Astrocyte of the cerebellum (primary cell): ENCODE results near the gene GAP43.
A peak's percentile ranks its signal among the peaks of the same experiment; 100 is the strongest.

Experiments
- DNase-seq: peaks from one replicate; pipeline ENCODE4 v3.0.0-alpha.2; 2011; ENCODE audit warnings: low read depth
- H3K4me3 ChIP-seq: 2 replicates; pipeline ENCODE4 v1.5.1; 2011; ENCODE audit warnings: mild to moderate bottlenecking, low read depth, low read length, moderate library complexity
- in situ Hi-C: cut with HindIII; loops from 2 replicates; pipeline ENCODE4 v1.10.0; 2017; ENCODE audit warnings: low sequenced_read_pairs
- TF ChIP-seq, protein P1 (sequence below): IDR thresholded peaks from 2 replicates; pipeline ENCODE4 v1.5.1; 2012; ENCODE audit warnings: low read length, low read depth, moderate library complexity, mild to moderate bottlenecking; ENCODE audit errors: missing control alignments

GAP43 gene

DNA sequence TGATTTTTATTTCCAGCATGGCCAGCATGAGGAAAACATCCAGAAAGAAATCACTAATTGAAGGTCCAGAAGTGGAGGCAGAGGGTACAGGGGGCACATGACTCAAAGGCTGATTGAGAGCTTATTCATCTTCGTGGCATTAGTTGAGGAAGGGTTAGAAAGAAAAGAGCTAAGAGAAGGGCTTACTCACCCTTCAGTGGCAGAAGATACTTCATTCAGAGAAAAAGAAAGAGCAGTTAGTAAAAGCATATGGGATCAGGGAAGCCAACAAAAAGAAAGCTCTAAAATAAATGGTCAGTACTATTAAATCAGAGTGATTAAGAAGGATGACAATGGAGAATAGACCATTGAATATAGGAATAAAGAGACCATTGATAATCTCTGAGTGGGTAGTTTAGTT lies 25.2 kb downstream of the GAP43 start:
- H3K4me3 ChIP-seq = no peak overlapping the region
- DNase-seq = no peak
- TF ChIP-seq, protein P1, sequence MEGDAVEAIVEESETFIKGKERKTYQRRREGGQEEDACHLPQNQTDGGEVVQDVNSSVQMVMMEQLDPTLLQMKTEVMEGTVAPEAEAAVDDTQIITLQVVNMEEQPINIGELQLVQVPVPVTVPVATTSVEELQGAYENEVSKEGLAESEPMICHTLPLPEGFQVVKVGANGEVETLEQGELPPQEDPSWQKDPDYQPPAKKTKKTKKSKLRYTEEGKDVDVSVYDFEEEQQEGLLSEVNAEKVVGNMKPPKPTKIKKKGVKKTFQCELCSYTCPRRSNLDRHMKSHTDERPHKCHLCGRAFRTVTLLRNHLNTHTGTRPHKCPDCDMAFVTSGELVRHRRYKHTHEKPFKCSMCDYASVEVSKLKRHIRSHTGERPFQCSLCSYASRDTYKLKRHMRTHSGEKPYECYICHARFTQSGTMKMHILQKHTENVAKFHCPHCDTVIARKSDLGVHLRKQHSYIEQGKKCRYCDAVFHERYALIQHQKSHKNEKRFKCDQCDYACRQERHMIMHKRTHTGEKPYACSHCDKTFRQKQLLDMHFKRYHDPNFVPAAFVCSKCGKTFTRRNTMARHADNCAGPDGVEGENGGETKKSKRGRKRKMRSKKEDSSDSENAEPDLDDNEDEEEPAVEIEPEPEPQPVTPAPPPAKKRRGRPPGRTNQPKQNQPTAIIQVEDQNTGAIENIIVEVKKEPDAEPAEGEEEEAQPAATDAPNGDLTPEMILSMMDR = no peak
- in situ Hi-C loops = no loop called here

- no peak for DNase-seq
Observed at GRCh38 chr3:115651087-115651486, 27.8 kb downstream of the GAP43 start.

GRCh38 chr3:115651599-115651998 lies 28.3 kb downstream of the GAP43 start:
- TF ChIP-seq, protein P1 = no peak
- no peak overlapping the region for H3K4me3 ChIP-seq
- in situ Hi-C loops = loop anchor here (25.0 kb wide), 1 partner anchor 439 kb away; no protein-coding TSS in a partner anchor
- no peak for DNase-seq

More at GRCh38 chr3:115651087-115651486, 27.8 kb downstream of the GAP43 start:
- no peak overlapping the region for H3K4me3 ChIP-seq
- in situ Hi-C loops = loop anchor here (25.0 kb wide), 1 partner anchor 439 kb away; no protein-coding TSS in a partner anchor
- TF ChIP-seq, protein P1 = no peak

DNA sequence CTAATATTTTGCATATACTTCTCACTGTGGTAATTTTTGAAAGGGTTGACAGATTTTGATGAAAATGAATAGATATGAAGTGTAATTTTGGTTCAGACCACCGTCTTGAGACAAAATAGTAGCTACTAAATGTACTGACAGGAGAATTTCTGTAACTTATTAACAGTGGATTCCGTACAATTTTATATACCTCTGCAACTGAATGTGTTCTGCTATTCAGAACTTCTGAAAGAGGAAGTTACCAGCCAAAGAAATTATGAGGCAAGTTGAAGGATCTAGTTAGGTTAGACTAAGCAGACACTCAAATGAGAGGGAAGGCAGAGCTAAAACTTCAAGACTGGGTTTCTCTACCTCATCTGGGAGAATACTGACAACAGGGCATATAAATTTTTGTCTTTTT lies 29.4 kb downstream of the GAP43 start:
- in situ Hi-C loops = loop anchor here (25.0 kb wide), 1 partner anchor 440 kb away; no protein-coding TSS in a partner anchor
- DNase-seq = no peak
- TF ChIP-seq, protein P1 = no peak
- H3K4me3 ChIP-seq = no peak overlapping the region

DNA sequence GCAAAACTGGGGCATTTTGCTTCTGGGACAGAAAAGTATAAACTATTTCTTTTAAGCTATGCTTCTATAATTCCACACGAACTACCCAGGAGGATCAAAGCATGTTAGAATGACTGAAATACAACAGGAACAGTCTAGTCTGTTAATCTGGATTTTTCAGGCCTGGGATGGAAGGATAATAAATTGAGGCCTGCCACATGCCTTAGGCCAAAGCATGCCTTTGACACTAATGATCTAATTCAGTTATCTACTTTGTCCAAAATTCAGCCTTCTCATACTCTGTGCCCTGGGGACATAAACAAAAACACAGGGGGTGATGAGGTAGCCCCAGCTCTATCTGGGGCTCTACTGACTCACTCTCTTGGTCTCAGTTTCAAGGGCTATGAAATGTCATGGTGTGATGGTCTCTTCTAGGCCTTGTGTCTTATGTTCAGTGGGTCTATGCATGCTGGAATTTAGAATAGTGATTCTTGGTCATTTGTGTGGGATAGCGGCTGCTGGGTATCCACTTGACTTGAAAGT lies 32.5 kb downstream of the GAP43 start:
- no peak overlapping the region for H3K4me3 ChIP-seq
- TF ChIP-seq, protein P1 = no peak
- no peak for DNase-seq
- in situ Hi-C loops = loop anchor here (25.0 kb wide), 1 partner anchor 444 kb away; no protein-coding TSS in a partner anchor

DNA sequence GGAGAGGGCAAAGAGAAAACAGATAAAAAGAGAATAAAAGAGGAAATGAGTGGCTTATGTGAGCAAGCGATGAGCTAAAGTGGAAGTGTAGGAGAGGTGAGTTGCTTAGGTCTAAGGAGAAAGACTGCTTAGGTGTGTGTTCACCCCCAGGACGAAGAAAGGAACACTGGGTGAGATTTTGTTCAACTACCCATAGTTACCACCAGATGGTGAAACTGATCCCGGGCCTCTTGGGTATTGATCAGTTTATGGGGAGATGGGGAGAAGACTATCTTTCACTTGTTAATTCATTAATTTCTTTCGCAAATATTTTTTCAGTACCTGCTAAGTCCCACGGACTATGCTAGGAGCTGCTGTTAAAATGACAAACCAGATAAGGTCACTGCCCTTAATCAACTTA lies 33.9 kb downstream of the GAP43 start:
- DNase-seq = no peak
- H3K4me3 ChIP-seq = no peak overlapping the region
- in situ Hi-C loops = loop anchor here (25.0 kb wide), 1 partner anchor 445 kb away; no protein-coding TSS in a partner anchor
- TF ChIP-seq, protein P1 = no peak

GRCh38 chr3:115658032-115658336 lies 34.7 kb downstream of the GAP43 start:
- in situ Hi-C loops = loop anchor here (25.0 kb wide), 1 partner anchor 446 kb away; no protein-coding TSS in a partner anchor
- TF ChIP-seq, protein P1 = no peak
- DNase-seq = no peak
- H3K4me3 ChIP-seq = peak overlapping the region; percentile 57
